ENCODE results near the gene ATP5F1D.

ATP5F1D gene

DNA sequence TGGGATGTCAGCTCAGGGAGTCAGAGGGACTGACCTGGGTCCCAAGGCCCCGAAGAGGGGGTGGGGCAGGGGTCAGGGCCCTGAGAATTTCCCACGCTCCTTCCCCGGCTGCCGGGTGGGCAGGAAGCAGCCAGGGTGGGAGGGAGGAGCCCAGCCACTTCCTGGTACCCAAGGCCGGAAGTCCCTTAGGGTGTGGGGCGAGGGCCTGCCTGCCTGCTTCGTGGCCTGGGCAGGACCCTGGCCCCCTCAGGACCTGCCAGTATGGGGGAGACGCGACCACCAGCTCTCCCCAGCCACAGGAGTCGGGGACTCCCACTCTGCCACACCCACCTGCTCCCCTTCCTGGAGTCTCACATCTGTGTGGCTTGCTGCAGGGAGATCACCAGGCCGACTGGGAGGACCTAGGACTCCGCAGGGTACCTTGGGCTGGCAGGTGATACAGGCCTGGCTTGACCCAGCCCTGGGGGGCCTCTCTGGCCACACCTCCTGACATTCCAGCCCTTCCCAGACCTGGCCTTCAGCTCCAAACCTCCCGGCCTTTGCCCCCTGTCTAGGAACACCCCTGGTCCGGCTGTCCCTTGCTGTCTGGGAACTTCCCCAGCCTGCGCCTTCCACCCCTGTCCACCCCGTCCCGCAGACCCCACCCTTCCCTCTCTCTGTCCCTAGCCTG, 17.8 kb downstream of the ATP5F1D start:
- DNase-seq: no peak

DNA sequence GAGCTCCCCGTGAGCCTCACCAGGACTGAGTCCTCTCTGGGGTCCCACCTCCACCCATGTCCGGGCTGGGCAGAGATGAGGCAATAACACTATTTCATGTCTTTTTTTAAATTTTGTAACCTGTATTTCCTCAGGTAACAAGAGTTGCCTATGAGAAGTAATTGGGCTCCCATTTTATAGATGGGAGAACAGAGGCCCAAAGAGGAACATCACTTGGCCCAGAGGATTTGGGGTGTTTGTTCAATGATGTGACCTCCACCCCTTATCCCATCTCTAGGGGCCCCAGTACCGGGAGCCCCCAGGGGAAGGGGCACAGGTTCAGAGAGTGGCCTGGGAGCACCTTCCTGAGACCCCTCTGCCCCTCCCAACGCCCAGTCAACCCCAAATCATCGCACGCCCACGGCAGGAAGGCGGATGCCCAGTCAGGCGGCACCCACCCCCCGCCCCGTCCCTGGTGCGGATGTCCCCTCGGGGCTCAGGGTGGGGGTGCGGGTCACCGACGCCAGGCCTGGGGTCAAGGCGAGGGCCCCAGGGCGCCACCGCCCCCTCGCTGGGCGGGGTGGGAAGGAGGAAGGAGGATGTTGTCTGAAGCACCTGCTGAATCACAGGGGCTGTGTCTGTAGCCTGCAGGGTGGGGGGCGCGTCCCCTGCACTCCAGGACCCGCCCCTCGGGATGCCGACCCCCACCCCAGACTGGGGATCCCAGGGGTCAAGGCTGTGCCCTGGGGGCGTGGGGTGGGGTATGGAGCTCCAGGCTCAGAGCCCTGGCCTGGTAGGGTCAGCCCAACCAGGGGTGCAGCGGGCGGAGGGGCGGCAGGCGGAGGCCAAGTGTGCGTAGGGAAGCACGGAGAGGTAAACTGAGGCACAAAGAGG, 18.6 kb downstream of the ATP5F1D start:
- DNase-seq: no peak

DNA sequence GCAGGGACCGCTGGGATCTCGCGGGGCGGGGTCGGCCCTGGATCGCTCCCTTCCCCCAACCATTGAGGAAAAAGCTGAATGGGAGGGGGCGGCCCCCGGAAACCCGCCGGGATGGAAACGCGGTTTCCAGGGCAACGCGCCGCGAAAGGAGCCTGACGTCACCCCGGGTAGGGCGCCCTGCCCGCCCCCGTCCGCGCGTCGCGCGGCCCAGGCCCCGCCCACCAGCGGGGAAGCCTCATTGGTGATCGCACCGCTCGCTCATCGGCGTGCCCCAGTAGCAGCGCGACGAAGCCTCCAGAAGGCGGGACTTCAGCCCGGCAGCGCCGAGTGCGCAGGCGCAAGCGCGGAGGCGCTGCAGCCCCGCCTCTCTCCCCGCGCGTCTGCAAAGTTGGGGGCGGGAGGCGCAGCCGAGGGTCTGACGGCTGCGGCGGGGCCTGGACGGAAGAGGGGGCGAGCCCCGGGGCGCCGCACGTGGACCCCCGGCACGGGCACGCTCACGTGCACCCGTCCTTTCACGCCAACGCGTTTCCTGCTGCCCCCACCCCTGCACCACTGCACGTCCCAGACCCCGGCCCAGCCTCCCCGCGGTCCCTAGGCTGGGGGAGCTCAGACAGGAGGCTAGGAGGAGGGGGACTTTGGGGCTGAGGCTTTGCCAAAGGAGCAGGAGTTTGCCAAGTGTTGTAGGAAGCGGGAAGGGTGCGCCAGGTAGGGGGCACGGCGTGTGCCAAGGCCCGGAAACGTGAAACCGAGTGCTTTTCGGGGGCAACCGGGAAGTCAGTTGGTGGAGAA, 19.4 kb downstream of the ATP5F1D start:
- DNase-seq: peak; percentile 91 to 97

DNA sequence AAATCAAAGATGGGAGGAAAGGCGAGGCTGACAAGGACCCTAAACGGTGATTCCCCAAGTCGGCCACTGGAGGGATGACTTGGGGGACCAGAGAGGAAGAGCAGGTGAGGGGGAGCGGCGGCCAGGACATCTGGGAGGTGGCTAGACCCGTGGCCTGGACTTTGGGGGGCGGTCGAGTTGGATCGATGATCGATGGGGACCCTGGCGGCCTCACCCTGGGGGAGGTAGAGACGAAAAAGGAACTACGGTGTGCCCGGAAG, 19.9 kb downstream of the ATP5F1D start:
- peak in 1 of 2 experiments; percentile 41 for DNase-seq

DNA sequence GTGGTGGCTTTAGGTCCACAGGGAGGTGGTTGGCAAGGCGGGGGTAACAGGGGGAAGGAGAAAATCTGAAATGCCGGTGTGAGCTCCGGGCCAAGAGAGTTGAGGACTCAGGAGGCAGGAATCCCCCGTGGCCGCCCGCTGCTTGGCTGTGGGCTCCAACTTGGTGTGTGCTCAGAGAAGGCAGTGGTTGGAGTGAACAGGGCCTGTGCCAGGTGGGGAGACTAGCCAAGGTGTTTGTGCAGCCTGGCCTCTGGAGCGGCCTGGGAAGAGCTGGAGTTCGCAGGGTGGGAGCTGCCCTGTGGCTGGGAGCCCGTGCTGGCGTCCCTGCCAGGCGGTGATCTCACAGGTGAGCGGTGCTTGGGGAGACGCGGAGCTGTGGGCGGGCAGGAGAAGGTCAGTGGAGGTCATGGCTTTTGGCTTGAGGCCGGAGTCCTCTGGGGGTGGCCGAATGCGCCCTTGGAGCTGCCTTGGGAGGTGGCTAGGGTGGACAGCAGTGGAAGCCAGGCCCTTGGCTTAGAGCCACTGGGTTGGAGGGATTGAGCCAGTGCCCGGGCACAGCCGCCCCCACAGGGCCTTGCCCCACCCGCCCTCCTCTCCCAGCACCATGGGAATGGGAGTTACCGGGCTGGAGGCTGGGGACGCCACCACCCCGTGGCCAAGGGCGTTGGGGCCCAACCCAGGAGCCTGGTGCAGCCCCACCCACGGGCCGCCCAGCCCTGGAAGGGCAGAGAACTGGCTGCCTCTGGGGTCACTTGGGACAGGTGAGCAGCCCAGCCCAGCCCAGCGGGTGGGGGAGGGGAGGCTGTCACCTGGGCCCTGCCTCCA, 20.5 kb downstream of the ATP5F1D start:
- no peak for DNase-seq

DNA sequence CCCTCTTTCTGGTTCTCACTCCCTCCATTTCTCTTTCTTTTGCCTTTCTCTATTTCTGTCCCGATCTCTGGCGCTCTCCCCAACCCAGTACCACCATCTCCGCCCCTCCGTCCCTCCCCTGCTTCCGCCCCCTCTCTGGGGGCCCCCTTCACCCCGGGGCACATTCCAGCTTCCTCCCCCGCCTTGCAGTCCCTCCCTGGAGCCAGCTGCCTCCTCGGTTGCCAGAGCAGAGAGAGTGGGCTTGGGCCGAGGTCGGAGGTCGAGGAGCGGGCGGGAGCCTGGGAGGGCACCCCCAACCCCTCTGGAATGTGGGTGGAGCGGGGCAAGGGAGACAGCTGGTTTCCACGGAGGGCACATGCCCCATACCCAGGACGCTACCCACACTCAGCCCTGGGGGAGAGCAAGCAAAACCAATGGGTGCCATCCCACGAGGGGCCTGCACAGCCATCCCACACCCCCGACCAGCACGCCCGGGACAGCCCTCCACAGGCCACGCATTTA, 21.1 kb downstream of the ATP5F1D start:
- no peak for DNase-seq

DNA sequence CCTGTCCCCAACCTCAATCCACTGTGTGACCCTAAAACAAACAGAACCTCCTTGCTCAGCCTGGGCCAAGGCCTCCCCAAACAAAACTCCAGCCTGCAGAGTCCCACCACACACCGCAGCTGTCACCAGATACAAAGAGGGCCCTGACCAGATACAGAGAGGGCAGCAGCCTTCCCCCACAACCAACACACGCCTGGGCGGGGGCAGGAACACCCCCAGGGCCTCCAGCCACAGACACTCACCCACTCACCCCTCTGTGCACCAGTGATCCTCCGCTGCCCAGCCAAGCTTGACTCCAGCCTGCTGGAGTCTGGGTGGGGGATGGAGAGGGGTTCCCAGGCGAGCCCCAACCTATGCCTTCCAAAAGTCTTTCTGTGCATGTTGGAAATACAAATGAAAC, 21.6 kb downstream of the ATP5F1D start:
- no peak for DNase-seq

DNA sequence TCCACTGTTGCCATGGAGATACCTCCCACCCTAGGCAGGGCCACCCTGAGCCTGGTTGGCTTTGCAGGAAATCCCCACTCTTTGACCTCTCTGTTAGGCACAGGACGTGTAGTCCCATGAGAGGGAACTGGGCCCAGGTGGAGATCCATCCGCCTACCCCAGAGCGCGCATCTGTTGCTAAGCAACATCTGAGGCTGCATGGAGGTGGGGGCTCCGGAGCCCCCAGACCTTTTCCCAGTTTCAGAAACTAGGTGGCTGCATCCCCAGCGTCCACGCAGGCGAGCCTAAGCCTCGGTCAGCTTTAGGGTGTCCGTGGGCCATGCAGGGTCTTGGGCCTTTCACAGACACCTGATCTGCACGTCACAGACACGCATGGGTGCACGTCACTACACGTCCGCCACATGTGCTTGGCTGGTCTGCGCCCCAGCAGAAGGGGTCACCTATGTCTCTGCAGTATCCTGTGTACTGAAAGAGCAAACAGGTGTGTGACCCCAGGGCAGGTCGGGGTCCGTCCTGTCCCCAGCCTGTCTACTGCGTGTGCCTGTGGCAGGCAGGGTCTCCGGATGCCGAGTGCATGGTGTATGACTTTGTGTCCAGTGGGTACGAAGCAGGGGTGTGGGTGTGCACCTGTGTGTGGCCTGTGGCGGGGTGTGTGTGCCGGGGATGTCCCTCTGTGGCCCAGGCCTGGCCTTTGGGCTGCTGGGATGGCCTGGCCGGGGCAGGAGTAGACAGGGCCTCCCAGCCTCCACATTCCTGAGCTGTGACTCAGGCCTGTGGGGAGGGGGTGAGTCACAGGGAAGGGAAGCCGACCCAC, 23.5 kb downstream of the ATP5F1D start:
- peak in 1 of 2 experiments; percentile 33 for DNase-seq

DNA sequence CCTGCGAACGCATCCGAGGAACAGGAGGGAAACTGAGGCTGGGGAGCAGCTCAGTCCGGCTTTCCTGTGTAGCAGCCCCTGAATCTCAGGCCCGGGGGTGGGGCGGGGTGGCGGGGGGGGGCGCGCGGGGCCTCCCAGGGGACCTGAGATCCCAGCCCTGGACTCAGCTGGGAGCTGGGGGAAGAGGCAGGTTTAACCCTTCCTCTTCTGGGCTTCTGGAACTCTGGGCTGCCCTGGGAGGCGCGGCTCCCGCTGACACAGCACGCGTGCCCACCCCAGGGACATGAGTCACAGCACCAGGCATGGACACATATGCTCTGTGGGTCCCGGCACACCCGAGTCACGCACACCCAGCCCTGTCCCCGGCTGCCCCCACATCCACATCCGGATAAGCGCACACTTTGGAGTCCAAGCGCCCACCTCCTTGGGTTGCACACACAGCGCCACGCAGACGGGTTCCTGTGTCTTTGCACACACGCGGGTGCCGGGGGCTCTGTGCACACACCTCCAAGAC, 24.1 kb downstream of the ATP5F1D start:
- DNase-seq: peak in 1 of 2 experiments; percentile 48

DNA sequence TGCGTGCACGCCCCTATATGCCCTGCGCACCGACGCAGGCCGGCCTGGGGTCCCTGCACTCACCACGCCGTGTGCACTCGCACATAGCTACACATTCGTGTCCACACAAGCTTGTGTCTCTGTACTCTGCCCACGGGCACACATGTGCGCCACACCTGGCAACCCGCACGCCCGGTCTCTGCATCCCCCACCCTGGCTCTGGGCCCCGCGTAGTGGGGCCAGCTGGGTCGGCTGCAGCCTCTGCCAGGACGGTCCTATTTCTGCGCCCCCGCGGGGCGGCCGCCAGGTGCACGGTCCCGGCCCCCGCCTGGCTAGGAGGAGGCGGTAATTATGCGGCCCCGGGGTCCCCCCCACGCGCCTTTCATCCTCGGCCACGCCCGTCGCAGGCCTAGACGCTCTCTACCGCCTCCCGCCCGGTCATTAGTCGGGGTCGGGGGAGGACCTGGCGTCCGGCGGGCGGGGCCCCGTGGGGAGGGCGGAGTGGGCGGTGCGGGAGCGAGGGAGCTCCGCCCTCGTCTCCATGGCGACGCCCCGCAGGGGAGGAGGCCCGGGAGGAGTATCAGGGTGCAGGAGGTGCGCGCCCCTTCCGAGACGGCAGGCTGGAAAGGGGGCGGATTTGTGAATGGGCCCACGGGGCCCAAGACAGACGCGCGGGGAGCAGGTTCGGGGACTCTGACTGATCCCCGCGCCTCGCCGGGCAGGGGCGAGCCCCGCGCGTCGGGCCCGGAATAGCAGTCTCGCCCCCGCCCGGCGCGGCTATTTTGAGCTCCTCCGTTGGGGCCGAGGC, 24.8 kb downstream of the ATP5F1D start:
- DNase-seq: peak; percentile 75 to 81

DNA sequence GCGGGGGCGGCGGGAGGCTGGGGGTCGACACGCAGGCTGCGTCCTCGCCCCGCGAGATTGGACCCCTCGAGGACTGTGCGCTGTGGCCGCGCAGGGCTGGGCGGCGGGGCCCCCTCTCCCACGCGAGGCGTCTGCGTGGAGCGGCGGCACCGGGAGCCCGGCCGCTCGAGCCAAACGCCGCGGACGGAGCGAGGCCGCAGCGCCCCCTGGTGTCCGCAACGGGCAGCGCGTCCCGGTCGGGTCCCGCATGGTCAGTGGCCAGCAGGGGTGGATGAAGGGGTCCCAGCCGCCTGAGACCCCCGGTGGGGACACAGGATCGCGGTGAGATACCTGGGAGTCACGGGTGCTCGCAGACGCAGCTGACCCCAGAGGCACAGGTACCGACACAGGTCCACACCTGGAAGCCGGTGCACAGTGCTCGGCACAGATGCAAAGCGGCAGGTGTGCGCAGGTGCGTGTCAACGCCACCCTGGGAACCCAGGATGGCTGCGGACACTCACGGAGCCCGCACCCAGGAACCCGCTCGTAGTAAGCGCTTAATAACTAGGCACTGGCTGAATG, 25.4 kb downstream of the ATP5F1D start:
- DNase-seq: peak in 1 of 2 experiments; percentile 53

DNA sequence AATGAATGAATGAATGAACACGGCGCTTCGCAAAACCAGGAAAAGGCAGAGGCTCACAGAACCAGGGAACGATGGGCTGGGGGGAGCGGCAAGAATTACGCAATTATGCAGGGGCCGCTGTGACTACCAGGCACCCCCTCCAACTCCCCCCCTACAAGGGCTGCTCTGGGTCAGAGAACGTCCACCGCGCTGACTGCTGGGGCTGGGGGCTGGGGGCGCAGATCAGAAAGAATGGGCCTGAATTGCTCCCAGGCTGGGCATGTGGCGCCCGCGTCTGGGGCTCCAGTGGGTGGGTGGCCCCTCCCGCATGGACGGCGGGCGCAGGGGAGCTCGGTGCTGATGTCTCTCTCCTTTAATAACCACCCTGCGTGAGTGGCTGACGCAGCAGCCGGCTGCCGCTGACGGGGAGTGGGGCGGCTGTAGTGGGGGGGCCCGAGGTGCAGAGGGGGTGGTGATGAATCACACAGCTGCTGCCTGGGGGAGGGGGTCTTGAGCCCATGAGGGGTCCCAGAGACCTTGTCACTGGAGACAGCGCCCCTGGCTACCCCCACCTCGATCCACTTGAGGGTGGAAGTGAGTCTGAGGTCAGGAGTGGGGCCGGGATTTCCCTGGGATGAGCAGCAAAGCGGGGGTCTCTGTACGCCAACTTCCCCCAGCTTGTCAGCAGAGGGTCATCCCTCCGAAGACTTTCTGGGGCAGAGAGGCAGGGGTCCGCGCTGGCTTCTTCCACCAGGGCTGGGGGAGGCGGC, 26.1 kb downstream of the ATP5F1D start:
- peak in 1 of 2 experiments; percentile 36 for DNase-seq

DNA sequence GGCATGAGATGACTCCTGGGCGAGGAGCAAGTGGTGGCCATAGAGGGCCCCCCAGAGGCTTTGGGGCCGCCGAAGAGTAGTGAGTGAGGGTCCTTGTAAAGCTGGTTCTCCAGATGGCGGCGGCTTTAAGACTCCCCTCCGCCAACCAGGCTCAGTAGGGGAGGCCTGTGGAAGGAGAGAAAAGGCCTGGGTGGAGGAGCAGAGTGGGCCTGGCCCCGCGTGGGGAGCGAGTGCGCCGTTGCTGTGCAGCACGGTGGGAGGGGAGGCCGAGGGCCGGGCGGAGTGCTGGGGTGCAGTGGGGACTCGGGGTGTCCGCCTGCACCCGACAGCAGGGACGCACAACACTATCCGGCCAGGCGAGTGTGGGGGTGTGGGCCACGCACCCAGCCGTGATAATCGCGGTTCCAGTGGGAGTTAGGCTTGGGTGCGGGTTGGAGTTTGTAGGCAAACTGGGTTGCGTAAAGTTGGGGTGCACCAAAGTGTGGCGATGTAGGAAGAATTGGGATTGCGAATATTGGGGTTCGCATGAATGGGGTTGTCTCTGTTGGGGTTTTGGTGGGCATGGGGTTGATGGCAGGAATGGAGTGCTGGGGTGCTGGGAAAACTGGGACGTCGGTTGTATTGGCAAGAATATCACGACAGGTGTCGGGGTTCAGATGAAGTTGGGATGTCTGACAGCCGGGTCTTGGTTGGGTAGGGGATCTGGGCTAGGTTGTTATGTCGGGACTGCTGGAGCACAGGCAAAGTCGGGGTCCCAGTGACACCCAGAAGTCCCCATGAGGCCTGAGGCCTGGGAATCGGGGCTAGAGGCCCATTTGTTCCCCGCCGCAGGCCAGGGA, 26.9 kb downstream of the ATP5F1D start:
- peak in 1 of 2 experiments; percentile 36 for DNase-seq

DNA sequence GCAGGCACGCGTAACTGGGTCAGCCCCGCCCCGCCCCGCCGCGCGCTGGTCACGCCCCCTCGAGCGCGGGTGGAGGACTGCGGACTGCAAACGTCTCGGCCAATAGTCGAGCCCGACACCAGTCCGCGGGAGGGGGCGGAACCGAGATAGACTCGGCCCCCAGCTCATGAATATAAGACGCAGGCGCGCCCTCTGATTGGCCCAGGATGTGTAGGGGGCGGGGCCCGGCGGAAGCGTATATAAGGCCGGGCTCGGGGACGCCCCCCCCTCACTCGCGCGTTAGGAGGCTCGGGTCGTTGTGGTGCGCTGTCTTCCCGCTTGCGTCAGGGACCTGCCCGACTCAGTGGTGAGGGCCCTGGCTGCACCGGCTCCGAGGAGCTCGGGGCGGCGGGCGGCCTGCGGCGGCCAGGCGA, 27.5 kb downstream of the ATP5F1D start, which contains the start of gene CIRBP:
CIRBP (plus strand) TSS at position 268 of the 413 bp plus-strand sequence. CDS start 1,602 bp downstream, outside the sequence.
- peak; percentile 98 to 99 for DNase-seq

DNA sequence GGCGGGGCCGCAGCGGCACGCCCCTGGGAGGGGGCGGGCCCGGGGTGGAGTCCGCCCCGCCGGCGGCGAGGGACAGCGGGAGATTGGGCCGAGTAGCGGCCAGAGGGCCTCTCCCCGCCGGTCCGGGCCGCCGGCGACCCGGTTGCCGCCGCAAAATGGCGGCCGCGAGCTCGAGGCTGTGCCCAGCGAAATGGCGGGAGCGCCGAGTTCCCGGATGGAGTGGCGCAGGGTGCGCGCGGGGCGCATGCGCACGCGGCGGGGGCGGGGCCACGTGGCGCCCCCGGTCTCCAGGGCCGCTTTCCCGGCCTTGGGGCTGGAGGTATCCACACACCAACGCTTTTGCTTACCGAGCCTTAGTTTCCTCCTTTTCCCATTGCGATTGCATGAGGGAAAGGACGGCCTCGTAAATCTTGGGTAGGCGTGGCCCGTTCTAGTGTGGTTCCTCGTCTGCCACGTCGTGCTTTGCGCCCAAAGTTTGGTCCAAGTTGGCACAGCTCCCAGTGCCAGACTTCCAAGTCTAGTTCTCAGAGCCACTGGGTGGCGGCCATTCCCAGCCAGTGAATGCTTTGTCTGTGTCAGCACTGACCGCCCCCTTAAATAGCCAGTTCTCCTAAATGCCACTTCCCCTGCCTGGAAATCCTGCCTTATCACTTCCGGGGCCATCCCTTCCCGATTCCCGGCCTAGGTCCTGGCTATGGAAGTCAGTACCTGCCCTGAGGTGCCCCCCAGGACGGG, 28.1 kb downstream of the ATP5F1D start:
- peak; percentile 80 to 89 for DNase-seq

DNA sequence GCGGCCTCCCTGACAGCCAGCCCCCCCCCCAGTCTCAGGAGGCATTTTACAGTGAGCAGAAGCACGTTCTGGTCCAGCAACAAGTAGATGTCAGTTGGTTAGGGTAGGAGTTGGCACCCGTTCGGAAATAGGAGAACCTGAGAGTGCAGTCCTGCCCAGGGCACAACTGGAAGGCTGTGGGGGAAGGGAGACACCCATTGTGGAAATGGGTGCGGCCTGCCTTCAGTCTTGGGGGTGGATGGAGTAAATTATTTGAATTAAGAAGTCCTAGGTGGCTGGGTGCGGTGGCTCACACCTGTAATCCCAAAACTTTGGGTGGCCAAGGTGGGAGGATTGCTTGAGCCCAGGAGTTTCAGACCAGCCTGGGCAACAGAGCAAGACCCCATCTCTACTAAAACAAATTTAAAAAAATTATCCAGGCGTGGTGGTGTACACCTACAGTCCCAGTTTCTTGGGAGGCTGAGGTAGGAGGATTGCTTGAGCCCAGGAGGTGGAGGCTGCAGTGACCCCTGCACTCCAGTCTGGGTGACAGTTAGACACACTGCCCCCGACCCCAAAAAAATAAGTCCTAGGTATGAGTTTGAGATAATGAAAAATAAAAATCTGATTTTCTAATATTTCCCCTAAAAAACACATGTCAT, 28.8 kb downstream of the ATP5F1D start:
- no peak for DNase-seq
